ENCODE measurements around the gene HOXA3.
A peak's percentile ranks its signal among the peaks of the same experiment; 100 is the strongest.

HOXA3 gene

DNA sequence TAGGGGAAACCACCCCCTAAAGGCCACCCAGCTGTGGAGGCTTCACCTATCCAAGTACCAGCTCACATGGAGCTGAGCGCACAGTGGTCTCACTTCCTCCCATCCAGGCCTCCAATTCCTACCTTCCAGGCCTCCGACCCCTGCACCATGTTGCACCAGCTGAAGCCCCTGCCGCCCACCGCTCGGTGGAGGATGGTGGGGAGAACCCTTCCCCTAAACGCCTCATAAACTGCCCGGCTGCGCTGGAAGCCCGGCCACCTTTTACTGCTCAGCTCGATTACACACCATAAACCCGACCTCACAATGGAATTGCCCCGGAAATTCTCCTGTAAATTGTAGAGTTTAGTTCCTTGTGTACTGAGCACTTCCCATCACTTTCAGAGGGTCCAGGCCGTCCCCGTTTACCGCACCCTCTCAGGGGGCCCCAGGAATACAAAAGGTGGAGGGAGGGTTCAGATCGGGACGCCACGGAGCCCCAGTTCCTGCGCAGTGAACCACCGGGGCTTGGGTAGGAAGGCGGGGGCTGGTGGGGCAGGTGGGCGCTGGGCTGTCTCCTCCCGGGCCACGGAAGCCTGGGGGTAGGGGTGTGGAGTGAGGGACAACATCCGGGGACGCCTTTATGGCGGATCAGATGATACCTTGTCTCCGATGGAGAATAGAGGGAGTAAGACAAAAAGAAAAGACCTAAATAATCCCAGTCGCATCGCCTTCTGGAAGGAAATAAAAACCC is 5.5 kb upstream of the HOXA3 start:
- H3K4me3 ChIP-seq (ENCODE audit: low read depth, low read length): no peak overlapping the region
- no peak for DNase-seq (ENCODE audit: low read depth)
- TF ChIP-seq, protein P1, sequence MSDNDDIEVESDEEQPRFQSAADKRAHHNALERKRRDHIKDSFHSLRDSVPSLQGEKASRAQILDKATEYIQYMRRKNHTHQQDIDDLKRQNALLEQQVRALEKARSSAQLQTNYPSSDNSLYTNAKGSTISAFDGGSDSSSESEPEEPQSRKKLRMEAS (IDR thresholded peaks at IDR 0.05; ENCODE audit: low read depth, low read length): no peak

DNA sequence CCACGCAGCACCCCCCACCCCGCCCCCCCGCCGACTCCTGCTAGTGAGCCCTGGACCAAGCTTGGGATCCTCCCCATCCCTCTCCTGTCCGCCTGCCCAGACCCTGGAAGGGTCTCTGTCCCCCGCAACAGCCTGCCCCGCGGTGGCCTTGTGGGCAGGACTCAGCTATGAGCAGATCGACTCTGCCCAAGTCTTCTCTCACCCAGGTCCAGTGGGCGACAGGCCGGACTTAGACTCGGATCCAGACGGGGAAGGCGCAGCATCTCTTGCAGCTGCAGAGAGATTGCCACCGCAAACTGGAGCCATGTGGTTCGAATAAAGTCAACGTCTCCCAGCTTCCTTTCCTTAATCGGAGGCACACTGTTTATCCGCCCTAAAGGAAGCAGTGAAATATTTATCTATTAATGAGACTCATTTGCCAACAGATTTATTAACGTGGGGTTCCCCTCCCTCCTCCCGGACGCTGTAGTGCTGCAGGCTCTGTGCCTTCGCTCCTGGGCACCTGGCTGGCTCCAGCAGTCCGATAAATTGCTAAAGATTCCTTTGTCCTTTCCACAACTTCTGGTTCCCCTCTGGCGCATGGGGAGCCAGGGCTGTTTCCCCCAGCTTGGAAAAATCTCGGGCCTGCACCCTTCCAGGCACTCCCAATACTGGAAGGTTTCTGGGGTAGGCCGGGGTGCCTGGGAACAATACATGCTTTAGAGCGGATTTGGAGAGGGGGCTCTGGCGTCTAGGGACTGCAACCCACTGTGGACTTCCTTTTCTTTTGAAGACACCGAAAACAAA is 4.7 kb upstream of the HOXA3 start:
- TF ChIP-seq POLR2A (IDR thresholded peaks at IDR 0.05; ENCODE audit: extremely low read depth, insufficient read length) (no peak), MYC (IDR thresholded peaks at IDR 0.05; ENCODE audit: low read depth, low read length) (no peak)
- TF ChIP-seq, protein P2, sequence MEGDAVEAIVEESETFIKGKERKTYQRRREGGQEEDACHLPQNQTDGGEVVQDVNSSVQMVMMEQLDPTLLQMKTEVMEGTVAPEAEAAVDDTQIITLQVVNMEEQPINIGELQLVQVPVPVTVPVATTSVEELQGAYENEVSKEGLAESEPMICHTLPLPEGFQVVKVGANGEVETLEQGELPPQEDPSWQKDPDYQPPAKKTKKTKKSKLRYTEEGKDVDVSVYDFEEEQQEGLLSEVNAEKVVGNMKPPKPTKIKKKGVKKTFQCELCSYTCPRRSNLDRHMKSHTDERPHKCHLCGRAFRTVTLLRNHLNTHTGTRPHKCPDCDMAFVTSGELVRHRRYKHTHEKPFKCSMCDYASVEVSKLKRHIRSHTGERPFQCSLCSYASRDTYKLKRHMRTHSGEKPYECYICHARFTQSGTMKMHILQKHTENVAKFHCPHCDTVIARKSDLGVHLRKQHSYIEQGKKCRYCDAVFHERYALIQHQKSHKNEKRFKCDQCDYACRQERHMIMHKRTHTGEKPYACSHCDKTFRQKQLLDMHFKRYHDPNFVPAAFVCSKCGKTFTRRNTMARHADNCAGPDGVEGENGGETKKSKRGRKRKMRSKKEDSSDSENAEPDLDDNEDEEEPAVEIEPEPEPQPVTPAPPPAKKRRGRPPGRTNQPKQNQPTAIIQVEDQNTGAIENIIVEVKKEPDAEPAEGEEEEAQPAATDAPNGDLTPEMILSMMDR (IDR thresholded peaks at IDR 0.05; ENCODE audit: low read depth, low read length): no peak
- TF ChIP-seq, protein P1 (IDR thresholded peaks at IDR 0.05; ENCODE audit: low read depth, low read length): no peak
- H3K4me3 ChIP-seq (ENCODE audit: low read depth, low read length): no peak overlapping the region
- DNase-seq (ENCODE audit: low read depth): no peak

DNA sequence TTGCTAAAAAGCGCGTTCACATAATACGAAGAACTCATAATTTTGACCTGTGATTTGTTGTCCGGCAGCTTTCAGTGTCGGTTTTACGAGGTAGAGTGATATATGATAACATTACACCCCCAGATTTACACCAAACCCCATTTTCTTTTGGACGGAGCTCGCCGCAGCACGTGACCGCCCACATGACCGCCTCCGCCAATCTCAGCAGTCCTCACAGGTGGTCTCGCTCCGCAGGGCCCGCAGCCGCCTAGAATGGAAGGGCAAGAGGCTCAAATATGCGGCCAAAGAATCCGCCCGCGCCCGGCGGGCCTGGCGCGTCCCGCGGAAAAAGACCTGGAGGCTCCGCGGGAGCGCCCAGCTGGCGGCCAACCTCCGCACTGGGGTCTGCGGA is 4.1 kb upstream of the HOXA3 start, which contains the start of gene HOXA7:
Gene HOXA7 (minus strand): TSS at position 168 of the 391 bp plus-strand sequence. CDS start 130 bp downstream, at position 38.
- TF ChIP-seq, protein P2 (IDR thresholded peaks at IDR 0.05; ENCODE audit: low read depth, low read length): no peak
- TF ChIP-seq MYC (IDR thresholded peaks at IDR 0.05; ENCODE audit: low read depth, low read length): no peak
- TF ChIP-seq POLR2A (IDR thresholded peaks at IDR 0.05; ENCODE audit: extremely low read depth, insufficient read length): no peak
- TF ChIP-seq, protein P1 (IDR thresholded peaks at IDR 0.05; ENCODE audit: low read depth, low read length): no peak
- peak; percentile 37 for DNase-seq (ENCODE audit: low read depth)
- peak within 1 kb of the TSS; percentile 45 for H3K4me3 ChIP-seq (ENCODE audit: low read depth, low read length)

DNA sequence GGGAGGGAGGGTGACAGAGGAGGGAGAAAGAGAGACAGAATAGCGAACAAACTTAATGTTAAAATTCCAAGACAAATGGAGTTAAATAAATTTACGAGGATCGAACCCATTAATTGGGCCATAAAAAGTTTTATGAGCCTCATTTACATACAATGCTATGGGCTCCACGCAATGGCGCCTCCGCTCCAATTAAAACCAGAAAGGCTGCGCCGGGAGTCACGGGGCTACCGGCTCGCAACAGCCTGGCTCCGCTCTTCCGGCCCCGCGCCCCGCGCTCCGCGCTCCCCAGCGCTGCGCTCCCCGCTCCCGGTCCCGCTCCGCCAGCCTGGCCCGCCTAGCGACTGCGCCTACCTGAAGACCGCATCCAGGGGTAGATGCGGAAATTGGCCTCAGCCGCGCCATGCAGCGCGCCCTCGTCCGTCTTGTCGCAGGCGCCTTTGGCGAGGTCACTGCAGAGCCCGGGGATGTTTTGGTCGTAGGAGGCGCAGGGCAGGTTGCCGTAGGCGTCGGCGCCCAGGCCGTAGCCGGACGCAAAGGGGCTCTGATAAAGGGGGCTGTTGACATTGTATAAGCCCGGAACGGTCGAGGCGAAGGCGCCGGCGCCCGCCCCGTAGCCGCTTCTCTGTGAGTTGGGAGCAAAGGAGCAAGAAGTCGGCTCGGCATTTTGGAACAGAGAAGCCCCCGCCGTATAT is 3.6 kb upstream of the HOXA3 start:
- H3K4me3 ChIP-seq (ENCODE audit: low read depth, low read length): peak overlapping the region; percentile 45
- DNase-seq (ENCODE audit: low read depth): peak; percentile 56
- TF ChIP-seq, protein P2 (IDR thresholded peaks at IDR 0.05; ENCODE audit: low read depth, low read length): no peak
- no peak for TF ChIP-seq POLR2A (IDR thresholded peaks at IDR 0.05; ENCODE audit: extremely low read depth, insufficient read length)
- no peak for TF ChIP-seq MYC (IDR thresholded peaks at IDR 0.05; ENCODE audit: low read depth, low read length)
- TF ChIP-seq, protein P1 (IDR thresholded peaks at IDR 0.05; ENCODE audit: low read depth, low read length): no peak

DNA sequence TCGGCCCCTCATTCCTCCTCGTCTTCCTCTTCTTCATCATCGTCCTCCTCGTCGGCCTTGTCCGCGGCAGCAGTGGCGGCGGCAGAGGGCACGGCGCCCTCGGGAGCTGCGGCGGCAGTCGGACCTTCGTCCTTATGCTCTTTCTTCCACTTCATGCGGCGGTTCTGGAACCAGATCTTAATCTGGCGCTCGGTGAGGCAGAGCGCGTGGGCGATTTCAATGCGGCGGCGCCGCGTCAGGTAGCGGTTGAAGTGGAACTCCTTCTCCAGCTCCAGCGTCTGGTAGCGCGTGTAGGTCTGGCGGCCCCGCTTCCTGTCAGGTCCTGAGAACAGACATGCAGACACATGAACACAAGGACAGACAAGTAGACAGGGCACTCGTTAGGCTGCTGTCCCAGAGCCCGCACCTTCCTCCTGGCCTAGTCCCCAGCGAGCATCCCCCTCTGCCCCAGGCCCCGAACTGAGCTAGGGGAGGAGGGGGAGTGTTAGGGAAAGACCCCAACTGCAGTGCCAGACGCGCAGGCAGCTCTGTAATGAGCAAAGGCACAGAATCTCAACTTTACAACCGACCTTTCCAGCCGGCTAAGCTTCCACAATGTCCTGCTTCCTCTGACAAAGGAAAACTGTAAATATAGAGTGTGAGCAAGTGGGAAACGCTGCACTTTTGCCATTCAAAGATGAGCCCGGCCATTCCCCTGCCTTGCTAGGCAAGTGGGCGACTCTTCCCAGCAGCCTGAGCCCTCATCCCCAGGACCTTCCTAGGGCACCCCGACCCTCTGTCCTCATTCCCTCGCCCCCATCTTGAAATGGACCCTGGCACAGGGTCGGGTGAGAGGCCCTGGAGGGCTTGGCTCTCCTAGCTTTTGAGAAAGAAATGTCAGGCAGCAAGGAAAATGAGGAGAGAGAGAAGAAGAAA is 2.8 kb upstream of the HOXA3 start:
- TF ChIP-seq, protein P1 (IDR thresholded peaks at IDR 0.05; ENCODE audit: low read depth, low read length): no peak
- TF ChIP-seq, protein P2 (IDR thresholded peaks at IDR 0.05; ENCODE audit: low read depth, low read length): no peak
- TF ChIP-seq MYC (IDR thresholded peaks at IDR 0.05; ENCODE audit: low read depth, low read length): no peak
- no peak for TF ChIP-seq POLR2A (IDR thresholded peaks at IDR 0.05; ENCODE audit: extremely low read depth, insufficient read length)
- peak overlapping the region; percentile 45 for H3K4me3 ChIP-seq (ENCODE audit: low read depth, low read length)
- peak; percentile 55 for DNase-seq (ENCODE audit: low read depth)

Data from NB4 (cell line).